HepG2 (cell line): ENCODE measurements around the gene DEFB131B. TPM values are rescaled to one million over a fixed set of nuclear protein-coding genes. Genes with fewer than 3 reads are reported as not detected.
A peak's percentile ranks its signal among the peaks of the same experiment; 100 is the strongest.

ENCODE experiments used
- ATAC-seq: fragments of 200-7000 bp; cut with Tn5 transposase; 3 replicates; pipeline ENCODE4 v1.9.1; 2020; ENCODE audit warnings: mild to moderate bottlenecking, moderate library complexity
- BruUV-seq: library from RNA; stranded (reverse); fragments of 400-500 nt; replicated peaks from 2 replicates; lab custom pipeline; 2021; lab: Mats Ljungman, UMichigan
- CTCF ChIA-PET: fragments of 300-600 bp; formaldehyde crosslinking; extraction: SDS; loops from one replicate; lab custom pipeline; 2021; ENCODE audit warnings: low total read pairs, inconsistent platforms, low intra/inter-chr PET ratio; lab: Yijun Ruan, JAX
- POLR2A ChIA-PET: fragments of 350-600 bp; sonication (Branson Sonifier 250); formaldehyde crosslinking; loops from one replicate; lab custom pipeline; 2020; ENCODE audit warnings: antibody characterized with exemption, inconsistent platforms; lab: Yijun Ruan, JAX
- DNase-seq: peaks from one replicate; pipeline ENCODE4 v3.0.0-alpha.2; 2015; ENCODE audit warnings: low spot score
- FAIRE-seq: peaks from 3 replicates; lab custom pipeline; 2011; peaks lifted over from hg19 to GRCh38; lab: Jason Lieb, UNC
- H2AFZ ChIP-seq: one replicate; pipeline ENCODE4 v1.6.1; 2011; ENCODE audit warnings: low read length, inconsistent platforms
- H3K27ac ChIP-seq: fragments of 300-600 bp; 3 replicates; pipeline ENCODE4 v1.8.0; 2011; ENCODE audit warnings: mixed run types, mild to moderate bottlenecking, mixed read lengths, low read length, inconsistent platforms; ENCODE audit not compliant: insufficient read depth; ENCODE audit errors: extremely low read length
- H3K27me3 ChIP-seq, 2 experiments: fragments of 200-600 bp in 1 of 2; 2 replicates in 1 of 2; 3 replicates in 1 of 2; pipeline versions ENCODE4 v1.6.0 to v1.8.0; 2011; ENCODE audit warnings: low read length in 2 of 2, mild to moderate bottlenecking in 2 of 2, moderate library complexity in 2 of 2, inconsistent platforms in 1 of 2; ENCODE audit not compliant: insufficient read depth in 2 of 2, control insufficient read depth in 1 of 2
- H3K36me3 ChIP-seq, 2 experiments: fragments of 200-600 bp in 1 of 2; replicated peaks in 1 of 2; 2 replicates in 1 of 2; 3 replicates in 1 of 2; pipeline versions ENCODE4 v1.5.1 to v1.8.0; 2011; ENCODE audit warnings: low read length in 2 of 2, inconsistent platforms in 1 of 2; ENCODE audit not compliant: insufficient read depth in 2 of 2, control insufficient read depth in 1 of 2
- H3K4me1 ChIP-seq: 2 replicates; pipeline ENCODE4 v1.5.1; 2012; ENCODE audit warnings: low read length, inconsistent platforms; ENCODE audit not compliant: insufficient read depth
- H3K4me2 ChIP-seq: 2 replicates; pipeline ENCODE4 v1.6.0; 2011; ENCODE audit warnings: low read depth, low read length, inconsistent platforms
- H3K4me3 ChIP-seq, 3 experiments: fragments of 200-600 bp in 1 of 3; sonication (generic), shearing (Covaris generic) in 1 of 3; replicated peaks in 1 of 3; 2 replicates each; pipeline ENCODE4 v1.5.1; 2011 to 2016; ENCODE audit warnings: low read length in 3 of 3, inconsistent platforms in 2 of 3, low read depth in 2 of 3, mild to moderate bottlenecking in 2 of 3, control low read depth in 1 of 3, mixed read lengths in 1 of 3; ENCODE audit not compliant: insufficient read depth in 1 of 3
- H3K79me2 ChIP-seq: one replicate; pipeline ENCODE4 v1.6.1; 2011; ENCODE audit warnings: low read length, inconsistent platforms; ENCODE audit not compliant: insufficient read depth
- H3K9ac ChIP-seq: 2 replicates; pipeline ENCODE4 v1.6.0; 2011; ENCODE audit warnings: mild to moderate bottlenecking, low read depth, low read length, inconsistent platforms; ENCODE audit not compliant: insufficient read depth
- H3K9me3 ChIP-seq: 2 replicates; pipeline ENCODE4 v1.5.1; 2012; ENCODE audit warnings: mild to moderate bottlenecking, low read length
- H4K20me1 ChIP-seq: 2 replicates; pipeline ENCODE4 v1.6.0; 2011; ENCODE audit warnings: inconsistent platforms, mild to moderate bottlenecking, low read length, moderate library complexity; ENCODE audit not compliant: insufficient read depth
- SNAPC2 ChIP-seq: sonication (generic); formaldehyde crosslinking; IDR thresholded peaks from 2 replicates; pipeline ENCODE4 v1.8.1; 2022; ENCODE audit warnings: mild to moderate bottlenecking, missing genetic modification reagents
- ZNF761 ChIP-seq: sonication (generic); formaldehyde crosslinking; conservative IDR thresholded peaks from 2 replicates; pipeline ENCODE4 v1.4.0; 2020; ENCODE audit warnings: mild to moderate bottlenecking, missing genetic modification reagents
- WGBS: methylation state at CpG from one replicate; pipeline ENCODE4 v1.1.6; 2017; ENCODE audit warnings: low lambda C conversion rate; 5-methylcytosine and 5-hydroxymethylcytosine counted together
- in situ Hi-C: cut with HindIII; loops from 2 replicates; pipeline ENCODE4 v1.10.0; 2017; ENCODE audit warnings: low pct_unique_long_range_greater_than_20kb; ENCODE audit not compliant: extremely low pct_ligation_motif_present
- intact Hi-C: fragments of 100-400 bp; cut with micrococcal nuclease; formaldehyde crosslinking; loops from one replicate; pipeline ENCODE4 v1.10.0; 2022; ENCODE audit not compliant: unreplicated experiment
- polyA plus RNA-seq, 8 experiments: library from polyadenylated mRNA; depleted of rRNA in 3 of 8; stranded (reverse) in 7 of 8; unstranded in 1 of 8; fragments of >200 nt; fragmentation: Illumina TruSeq in 4 of 8; extraction: Trizol in 4 of 8; gene quantifications; 2 replicates each; pipeline versions ENCODE4 v1.2.1 to v1.2.3, GENCODE V29; 2011 to 2016; ENCODE audit warnings: low read depth in 4 of 8, missing spikeins in 1 of 8, mixed read lengths in 1 of 8; ENCODE audit not compliant: insufficient read depth in 1 of 8
- total RNA-seq, 5 experiments: library from RNA; depleted of rRNA; stranded (reverse); fragments of >200 nt; fragmentation: Illumina TruSeq; extraction: Trizol; gene quantifications; 2 replicates each; pipeline ENCODE4 v1.2.3, GENCODE V29; 2016; ENCODE audit warnings: low read depth in 1 of 5
- TF ChIP-seq, protein P1 (sequence below): sonication (generic); formaldehyde crosslinking; IDR thresholded peaks from 2 replicates; pipeline ENCODE4 v1.5.0; 2020; ENCODE audit warnings: missing genetic modification reagents
- TF ChIP-seq, protein P2 (sequence below): sonication (generic); formaldehyde crosslinking; conservative IDR thresholded peaks from 2 replicates; pipeline ENCODE4 v1.8.1; 2023; ENCODE audit warnings: missing genetic modification reagents

DEFB131B gene
- total and polyA plus RNA-seq, 2 of the 13 experiments (the other 11 are each of a cell fraction or from before 2014, with no cell fraction given): not detected

DNA sequence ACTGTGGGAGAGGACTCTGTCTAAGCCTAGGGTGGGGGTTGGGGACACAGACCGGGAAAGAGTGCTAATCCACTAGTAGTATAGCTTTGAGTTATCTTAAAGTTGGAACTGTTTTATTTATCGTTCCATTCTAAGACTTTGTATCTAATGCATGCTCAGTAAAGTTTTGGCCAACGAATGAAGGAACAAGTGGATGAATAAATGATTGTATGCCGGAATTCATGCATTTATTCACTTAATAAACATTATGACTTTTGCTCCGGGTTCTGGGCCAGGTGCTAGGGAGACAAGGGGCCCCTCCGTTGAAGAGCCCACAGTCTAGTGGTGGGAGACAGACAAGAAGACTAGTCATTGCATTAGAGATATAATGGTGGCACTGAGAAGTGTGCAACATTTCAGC lies 51.2 kb downstream of the DEFB131B start:
- Histone ChIP-seq H3K36me3 (peaks cover 0 to 4% of the 10 kb centered on the region in 2 experiments; a peak in 2 of 5 replicates), H3K27me3 (no peaks in the 10 kb centered on the region; a peak in 1 of 5 replicates), H3K27ac (peak overlapping the region; percentile 92), H3K4me3 (peak overlapping the region; percentile 80 to 89 (median 84)), H2AFZ (no peak overlapping the region)
- intact Hi-C loops: loop anchor here (10.0 kb wide), 1 partner anchor 65 kb away; no protein-coding TSS in a partner anchor
- ATAC-seq (no peak), DNase-seq (no peak)
- under 1% methylated on average over 6 of the region's 6 CpGs for WGBS
- TF ChIP-seq, protein P1, sequence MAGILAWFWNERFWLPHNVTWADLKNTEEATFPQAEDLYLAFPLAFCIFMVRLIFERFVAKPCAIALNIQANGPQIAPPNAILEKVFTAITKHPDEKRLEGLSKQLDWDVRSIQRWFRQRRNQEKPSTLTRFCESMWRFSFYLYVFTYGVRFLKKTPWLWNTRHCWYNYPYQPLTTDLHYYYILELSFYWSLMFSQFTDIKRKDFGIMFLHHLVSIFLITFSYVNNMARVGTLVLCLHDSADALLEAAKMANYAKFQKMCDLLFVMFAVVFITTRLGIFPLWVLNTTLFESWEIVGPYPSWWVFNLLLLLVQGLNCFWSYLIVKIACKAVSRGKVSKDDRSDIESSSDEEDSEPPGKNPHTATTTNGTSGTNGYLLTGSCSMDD (CRISPR knock-in tag): no peak
- no peak for TF ChIP-seq ZNF761 (CRISPR knock-in tag)
- TF ChIP-seq, protein P2, sequence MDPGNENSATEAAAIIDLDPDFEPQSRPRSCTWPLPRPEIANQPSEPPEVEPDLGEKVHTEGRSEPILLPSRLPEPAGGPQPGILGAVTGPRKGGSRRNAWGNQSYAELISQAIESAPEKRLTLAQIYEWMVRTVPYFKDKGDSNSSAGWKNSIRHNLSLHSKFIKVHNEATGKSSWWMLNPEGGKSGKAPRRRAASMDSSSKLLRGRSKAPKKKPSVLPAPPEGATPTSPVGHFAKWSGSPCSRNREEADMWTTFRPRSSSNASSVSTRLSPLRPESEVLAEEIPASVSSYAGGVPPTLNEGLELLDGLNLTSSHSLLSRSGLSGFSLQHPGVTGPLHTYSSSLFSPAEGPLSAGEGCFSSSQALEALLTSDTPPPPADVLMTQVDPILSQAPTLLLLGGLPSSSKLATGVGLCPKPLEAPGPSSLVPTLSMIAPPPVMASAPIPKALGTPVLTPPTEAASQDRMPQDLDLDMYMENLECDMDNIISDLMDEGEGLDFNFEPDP (CRISPR knock-in tag): 0 out of 2 replicates have a peak, but pooled peaks have one; percentile 78
- 0 out of 2 replicates have a peak, but pooled peaks have one; percentile 25 for TF ChIP-seq SNAPC2 (CRISPR knock-in tag)
- TF ChIP-seq, all 625 proteins: peak for 2
- Histone ChIP-seq H3K9me3 (no peaks in the 10 kb centered on the region), H3K79me2 (peaks cover 68% of the 10 kb centered on the region), H3K4me1 (peaks cover 57% of the 10 kb centered on the region), H3K4me2 (peak overlapping the region; percentile 96), H3K9ac (peak overlapping the region; percentile 82), H4K20me1 (peaks cover 10% of the 10 kb centered on the region)
- ChIA-PET POLR2A (interaction anchor here (0.9 to 3.5 kb wide), 9 partner anchors 10 to 183 kb away, joined by 3 to 34 read pairs (median 8); partner anchors contain the start of gene ANAPC15), CTCF (no interaction called here)
- in situ Hi-C loops: no loop called here
- BruUV-seq: no TSS peak
- no peak for FAIRE-seq
